Fibroblast of skin of left quadriceps (primary cell): ENCODE measurements around the gene RNASEL.

Experiments used
- DNase-seq, 2 experiments: peaks; one replicate each; pipeline ENCODE4 v3.0.0-alpha.2; 2013; ENCODE audit warnings: low read depth in 2 of 2

Gene RNASEL

DNA sequence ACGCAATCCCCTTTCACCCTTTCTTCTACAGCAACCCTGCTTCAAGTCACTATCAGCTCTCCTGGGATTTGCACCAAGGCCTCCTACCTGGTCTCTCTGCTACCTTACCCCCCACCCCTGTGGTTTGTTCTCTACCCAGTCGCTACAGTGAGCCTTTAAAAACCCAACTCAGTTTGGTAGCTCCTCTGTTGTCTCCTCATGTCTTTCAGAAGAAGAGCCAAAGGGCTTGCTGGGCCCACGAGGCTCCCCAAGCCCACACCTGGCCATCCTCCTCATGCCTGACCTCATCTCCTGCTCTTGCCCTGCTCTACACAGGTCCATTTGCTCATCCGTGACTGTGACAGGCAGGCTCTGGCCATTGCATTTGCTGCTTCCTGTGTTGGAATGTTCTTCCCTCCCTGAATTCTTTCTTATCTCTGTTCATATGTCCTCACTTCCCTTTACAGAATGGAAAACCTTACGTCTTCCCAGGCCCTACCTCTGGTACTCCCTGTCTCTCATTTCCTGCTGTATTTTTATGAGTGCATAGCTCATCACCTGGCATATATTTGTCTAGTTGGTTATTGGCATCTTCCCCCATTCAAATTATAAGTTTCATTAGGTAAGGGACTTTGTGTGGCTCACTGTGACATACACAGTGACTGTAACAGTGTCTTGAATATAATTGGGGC, 11.8 kb upstream of the RNASEL start:
- DNase-seq: no peak

DNA sequence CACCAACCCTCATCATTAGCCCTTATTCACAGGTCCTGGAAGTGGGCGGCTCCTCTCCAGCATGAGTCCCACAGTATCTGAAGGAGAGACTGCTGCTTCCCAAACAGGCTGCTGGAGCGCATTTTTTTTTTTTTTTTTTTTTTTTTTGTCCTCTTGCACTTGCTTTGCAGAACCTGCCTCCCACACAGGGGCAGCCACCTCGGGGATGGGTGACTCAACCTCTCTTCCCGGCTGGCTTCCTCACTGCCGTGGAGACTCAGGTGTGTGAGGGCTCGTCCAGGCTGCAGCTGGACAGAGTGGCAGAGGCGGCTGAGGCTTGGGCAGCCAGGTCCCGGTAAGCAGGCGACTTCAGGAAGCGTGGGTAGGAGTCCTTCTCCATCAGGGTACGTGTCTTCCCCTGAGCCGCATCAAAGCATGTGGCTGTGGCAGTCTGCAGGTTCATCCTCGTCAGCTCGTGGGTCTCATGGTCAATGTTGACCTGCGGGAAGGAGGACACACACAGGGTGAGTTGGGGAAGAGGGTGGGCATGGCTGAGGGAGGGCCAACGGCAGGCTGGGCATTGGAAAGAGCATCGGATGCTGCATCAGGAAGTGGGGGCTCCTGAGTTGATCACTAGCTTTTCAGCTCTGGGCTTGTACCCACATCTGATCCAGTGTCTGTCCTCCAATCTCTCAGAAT, 11.1 kb upstream of the RNASEL start:
- DNase-seq: no peak

DNA sequence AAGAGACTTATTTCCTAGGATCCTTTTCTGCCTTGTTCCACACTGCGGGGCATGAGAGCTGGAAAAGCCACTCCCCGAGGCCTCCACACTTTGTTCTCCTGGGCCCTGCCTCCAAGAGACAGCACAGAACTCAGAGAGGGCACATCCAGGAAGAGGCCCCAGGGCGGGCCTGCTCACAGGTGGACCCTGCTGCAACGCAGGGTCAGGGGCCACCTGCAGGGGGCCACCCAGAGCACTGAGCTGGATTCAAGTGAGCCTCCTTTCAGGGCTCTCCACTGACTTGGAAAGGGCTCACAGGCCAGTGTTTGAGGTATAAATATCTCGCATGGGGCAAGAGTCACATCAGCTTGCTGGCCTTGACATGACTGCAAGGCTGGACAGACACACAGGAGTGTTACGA, 10.3 kb upstream of the RNASEL start:
- DNase-seq: no peak

DNA sequence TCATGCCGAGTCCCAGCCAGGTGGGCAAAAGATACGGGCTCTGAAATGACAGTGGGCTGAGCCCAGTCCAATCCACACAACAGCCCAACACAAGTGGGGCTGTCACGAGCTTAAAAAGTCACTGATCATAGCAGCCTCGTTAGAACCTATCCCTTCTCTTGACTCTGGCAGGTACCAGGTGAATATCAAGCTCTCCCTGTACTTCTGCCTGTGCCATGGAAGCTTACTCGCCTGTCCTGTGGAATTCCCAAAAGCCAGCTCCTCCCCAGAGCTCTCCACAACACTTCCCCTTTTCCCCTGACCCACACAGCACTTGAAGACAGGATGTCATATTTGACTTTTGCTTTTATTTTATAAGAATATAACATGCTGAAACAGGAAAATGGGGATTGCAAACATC, 9.2 kb upstream of the RNASEL start:
- no peak for DNase-seq

DNA sequence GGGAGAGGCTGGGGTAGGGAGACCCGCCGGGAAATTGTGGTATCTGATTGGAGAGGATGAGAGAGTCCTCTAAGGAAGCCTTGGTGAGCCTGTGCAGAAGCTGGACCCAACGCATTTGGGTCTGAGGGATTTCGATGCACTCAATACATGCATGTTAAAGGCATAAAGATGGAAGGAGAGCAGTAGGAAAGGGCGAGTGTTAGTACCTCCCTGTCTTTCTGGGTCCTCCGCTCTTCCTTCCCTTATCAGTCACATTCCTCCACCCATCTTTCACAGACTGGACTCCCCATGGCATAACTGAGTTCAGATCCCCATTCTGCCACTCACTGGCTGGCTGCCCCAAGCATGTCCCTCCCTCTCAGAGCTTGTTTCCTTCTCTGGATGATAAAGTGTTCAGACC, 7.9 kb upstream of the RNASEL start:
- no peak for DNase-seq

DNA sequence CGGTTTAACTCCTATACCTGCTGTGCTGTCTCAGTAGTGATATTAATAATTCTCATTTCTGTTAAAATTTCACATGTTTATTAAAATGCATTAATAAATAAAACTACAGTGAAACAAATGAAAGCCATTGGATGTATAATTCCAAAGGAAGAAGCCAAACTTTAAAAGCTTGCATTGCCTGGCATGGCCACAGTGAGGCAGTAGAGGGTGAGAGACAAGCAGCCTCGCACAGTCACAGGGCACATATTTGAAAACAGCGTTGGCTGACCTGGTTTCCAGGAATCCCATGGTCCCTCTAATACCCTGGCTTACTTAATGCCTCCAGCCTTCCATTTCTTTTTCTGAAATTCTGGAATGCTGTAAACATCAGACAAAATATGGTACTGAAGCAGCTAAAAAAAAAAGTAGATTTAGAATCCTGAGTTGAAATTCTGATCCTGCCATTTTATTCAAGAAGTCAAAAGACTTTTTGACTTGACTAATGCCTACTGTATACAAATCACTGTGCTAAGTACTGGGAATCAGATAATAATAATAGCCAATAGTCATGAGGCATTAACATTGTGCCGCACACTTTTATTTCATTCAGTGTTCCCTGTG, 6.7 kb upstream of the RNASEL start:
- no peak for DNase-seq

DNA sequence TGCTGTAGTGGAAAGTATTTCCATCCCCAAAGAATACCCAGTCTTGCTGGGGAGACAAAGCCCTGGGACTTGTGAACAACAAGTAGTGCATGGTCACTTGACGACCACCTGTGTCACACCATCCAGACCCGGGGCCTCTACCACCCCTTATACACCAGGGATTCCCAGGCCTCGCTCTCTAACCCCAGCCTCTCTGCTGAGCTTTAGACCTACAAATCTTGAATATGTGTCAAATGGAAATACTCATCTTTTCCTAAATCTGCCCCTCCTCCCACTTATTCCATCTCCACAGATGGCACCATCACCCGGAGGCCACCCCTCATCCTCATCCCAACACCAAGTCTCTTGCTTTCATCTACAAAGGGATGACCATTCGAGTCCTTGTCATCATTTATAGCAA, 875 bp upstream of the RNASEL start:
- no peak for DNase-seq

DNA sequence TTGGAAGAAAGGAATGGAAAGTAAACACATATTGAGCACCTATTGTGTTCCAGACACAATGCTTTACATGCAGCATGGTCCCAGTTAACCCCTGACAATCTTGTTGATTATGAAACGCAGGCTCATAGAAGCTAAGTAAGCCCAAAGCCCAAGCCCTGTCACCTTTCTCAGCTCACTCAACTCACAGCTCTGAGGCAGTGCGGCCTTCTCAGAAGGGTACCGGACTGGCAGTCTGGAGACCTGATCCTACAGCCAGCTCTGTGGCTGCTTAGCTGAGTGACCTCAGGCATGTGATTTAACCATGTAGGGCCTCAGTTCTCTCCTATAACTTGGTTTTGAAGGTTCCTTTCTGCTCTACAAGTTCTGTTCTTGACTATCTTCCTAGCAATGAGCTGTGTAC, 464 bp upstream of the RNASEL start:
- DNase-seq: no peak

DNA sequence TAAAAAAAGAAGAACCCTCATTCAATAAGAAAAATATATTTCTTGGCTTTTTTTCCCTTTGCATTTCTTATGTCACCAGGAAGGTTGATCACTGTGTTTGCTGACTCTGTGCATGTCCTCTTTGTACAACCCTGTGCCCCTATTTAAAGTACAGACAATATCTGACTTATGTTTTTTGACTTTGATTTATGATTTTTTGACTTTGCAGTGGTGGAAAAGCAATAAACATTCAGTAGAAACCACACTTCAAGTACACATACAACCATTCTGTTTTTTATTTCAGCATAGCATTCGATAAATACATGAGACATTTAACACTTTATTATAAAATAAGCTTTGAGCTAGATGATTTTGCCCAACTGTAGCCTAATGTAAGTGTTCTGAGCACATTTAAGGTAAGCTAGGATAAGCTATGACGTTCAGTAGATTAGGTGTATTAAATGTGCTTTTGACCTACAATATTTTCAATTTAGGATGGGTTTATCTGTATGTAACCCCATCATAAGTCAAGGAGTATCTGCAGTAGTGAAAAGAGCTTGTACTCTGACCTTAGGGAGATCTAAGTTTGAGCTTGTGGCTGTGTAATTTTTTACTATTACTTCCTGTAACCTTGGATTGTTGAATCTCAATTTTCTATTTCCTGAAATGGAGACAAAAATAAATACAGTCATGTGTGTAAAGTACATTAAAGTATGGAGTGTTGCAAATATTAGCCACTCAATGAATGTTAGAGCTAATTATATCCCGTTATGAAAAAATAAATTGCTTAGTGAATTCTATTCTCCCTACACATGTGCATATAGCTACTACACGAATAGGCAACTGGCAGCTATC, 1.2 kb downstream of the RNASEL start:
- no peak for DNase-seq

DNA sequence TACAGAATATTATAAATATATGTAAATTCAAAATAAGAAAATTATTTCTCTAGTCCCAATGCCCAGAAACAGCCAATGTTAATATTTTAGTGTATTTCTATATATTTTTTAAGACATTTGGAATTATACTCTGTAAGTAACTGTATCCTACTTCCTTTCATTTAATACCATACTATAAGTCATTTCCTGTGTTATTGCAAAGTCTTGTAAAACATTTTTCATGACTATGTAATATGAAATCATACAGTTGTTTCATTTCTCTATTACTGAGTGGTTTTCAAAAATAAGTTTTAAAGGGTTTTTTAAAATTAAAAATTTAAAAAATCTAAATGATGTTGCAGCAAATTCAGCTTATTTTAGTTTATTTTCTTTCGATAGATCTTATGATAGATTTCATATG, 2.0 kb downstream of the RNASEL start:
- DNase-seq: no peak

DNA sequence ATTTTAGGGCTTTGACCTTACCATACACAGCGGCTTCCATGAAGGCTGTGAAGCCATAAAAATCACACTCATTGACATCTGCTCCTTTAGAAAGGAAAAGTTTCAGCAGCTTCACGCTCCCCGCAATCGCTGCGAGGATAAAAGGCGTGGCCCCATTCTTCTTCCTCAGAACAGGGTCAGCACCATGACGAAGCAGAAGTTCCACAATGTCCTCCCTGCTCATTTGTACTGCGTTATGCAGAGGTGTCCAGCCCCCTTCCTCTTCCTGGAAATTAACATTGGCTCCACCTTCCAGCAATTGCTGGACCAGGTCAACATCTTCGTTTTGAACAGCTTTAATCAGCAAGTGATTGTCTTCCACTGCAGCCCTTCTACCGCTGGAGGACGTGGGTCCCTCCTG, 2.7 kb downstream of the RNASEL start:
- DNase-seq: no peak

DNA sequence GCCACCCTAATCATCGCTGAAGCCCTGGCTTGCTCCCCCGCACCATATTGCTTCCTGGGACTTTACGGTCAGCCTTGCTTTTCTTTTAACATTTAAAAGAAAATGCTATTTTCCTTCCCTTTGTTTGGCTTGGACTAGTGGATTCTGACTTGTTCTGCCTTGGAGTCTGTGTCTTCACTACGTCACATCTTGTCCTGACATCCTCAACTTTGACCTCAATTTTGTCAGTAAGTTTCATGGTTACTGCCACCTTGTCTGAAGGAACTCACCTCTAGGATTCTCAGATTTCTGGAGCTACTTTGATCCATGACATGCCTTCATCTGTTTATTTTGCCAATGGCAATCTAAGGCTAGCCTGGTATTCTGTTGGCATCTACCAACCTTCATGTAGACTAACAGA, 4.3 kb downstream of the RNASEL start:
- DNase-seq: no peak

DNA sequence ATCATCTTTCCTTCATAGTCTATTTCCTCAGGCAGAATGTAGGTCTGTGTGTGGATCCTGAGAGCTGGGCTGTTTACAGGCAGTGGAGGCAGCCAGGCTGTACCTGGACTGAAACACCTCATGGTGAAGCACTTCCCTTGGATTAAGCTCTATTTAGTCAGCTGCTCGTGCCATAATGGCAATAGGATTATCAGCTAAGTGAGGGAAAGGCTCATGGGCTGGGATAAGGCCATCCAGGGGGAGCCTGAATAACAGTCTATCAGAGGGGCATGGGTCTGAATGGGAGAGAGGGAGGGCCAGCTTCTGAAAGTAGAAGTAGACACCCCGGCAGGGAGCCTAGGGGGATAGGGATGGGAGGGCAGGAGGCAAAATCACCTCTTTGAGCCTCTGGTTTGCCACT, 8.3 kb downstream of the RNASEL start:
- no peak for DNase-seq

DNA sequence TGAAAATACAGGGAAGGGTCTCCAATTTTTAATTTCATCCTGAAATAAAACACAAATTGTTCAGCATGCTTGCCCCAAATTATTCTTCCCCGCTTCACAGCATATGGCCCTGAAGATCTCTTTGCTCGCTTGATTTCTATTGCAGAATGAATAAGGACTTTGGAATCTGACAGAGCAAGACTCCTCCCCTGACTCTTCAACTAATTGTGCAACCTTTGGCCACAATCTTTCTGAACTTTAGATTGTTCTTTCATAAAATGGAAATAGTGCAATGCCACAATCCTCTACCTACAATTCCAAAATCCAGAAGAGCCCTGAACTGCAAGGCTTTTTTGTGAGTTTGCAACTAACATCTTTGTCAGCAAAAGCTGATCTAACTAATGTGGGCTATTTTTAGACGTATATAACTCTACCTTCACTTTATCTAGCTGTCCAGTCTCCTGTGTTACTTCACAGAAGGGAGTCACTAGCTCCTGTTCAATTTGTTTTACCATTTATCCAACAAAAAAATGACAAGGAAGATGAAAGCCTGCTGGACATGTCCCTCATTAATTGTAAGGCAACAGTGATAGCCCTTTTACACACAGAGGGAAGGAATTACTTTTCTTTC, 13.4 kb downstream of the RNASEL start:
- DNase-seq: peak; percentile 16 to 29

DNA sequence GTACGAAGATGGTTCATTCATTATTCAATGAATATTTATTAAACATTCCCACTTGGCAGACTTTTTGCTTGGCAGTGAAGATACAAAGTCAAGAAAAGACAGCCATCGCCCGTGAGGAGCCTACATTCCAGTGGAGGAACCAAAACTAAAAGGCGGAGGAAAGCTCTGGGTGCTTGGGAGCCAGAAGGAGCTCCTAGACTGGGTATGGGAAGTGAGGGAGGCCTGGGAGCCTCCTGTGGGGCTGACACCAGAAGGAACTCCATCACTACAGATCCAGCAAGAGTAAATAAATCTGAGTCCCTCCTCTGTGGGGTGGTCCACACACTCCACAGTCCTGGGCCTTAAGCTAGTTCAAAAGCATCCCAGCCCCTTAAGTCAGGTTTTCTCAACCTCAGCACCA, 14.9 kb downstream of the RNASEL start:
- DNase-seq: no peak

DNA sequence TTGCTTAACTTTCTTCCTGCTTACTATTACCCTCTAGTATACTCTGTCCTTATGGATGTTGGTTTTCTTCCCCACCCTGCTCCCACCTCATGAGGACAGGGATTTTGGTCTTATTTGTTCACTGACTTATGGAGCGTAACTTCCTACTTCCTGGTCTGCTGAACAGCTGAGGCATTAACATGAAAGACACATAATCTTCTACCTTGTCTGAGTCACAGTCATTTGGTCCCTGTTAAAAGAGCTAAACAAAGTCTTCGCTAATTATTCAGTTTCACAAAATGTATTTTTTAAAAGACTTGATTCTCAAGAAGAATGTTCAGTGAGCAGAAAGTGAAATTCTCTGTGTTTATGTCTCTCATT, 18.5 kb downstream of the RNASEL start:
- DNase-seq: no peak

DNA sequence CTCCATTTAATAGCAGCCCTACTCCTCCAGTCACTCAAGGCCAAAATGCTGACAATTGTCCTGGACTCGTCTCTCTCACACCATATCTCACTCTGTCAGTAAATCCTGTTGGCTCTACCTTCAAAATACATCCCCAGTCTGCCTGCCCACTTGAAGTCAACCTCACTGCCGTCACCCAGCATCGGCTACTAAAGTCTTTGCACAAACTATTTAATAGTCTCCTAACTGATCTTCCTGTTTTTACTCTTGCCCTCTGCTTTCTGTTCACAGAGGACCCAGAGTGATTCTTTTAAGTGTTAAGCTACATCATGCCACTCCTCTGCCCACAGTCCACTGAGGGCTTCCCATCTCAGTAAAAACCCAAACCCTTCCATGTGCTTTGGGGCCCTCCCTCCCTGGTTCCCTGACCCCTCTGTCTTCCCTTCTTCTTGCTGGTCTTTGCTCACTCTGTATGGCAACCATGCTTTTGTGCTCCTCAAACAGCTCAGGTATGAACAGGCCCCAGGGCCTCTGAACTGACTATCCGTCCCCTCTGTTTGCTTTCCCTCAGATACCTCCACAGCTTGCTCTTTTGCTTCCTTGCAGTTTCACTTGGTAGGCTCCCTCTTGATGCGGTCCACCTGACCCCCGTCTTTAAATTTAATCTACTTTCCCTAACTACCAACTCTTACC, 19.0 kb downstream of the RNASEL start:
- DNase-seq: no peak

DNA sequence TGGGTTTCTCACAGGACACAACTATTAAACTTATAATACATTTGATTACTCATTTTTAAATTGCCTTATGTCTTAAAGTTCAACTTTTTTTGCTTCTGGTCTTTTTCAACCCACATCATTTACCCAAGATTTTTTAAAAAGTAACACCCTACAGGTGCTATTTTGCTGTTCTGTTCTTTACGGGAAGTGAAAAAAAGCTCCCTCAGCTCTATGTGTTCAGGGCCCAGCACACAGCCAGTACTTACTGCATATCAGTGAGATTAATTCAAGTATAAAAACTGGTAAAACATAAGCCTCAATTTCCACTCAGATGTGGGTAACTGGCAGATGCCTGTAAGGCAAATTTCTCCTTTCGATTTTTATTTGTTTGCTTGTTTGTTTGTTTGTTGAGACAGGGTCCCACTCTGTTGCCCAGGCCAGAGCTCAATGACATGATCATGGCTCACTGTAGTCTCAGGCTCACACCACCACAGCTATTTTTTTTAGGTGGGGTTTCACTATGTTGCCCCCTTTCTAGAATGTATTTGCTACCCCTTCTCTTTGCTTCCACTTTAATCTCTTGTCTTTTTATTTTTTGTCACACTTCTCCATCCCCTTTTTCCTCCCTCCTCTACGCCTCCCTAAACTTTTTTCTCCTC, 20.3 kb downstream of the RNASEL start:
- no peak for DNase-seq

DNA sequence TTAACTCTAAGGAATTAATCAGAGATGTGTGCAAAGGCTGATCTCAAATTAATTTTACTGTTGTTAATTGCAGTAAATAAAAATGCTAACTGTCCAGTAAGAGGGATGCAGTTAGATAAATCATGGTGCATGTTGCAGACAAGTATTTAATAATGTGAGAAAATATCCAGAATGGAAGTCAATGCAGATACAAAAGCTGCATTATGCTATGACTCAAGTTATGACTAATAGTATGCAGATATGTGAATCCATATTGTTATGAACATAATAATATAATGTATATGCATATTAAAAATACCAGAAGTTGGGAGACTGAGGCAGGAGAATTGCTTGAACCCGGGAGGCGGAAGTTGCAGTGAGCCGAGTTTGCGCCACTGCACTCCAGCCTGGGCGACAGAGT, 21.4 kb downstream of the RNASEL start:
- DNase-seq: no peak

DNA sequence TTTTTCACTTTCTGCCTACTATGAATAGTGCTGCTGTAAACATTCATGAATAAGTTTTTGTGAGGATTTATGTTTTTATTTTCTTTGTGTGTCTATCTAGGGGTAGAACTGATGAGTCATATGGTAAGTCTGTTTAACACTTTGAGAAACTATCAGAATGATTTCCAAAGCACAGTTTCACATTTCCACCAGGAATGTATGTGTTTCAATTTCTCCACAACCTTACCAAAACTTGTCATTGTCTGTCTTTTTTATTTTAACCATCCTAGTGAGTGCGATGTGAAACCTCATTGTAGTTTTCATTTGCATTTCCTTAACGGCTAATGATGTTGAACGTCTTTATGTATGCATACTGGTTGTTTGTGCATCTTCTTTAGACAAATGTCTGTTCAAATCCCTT, 23.5 kb downstream of the RNASEL start:
- DNase-seq: no peak

DNA sequence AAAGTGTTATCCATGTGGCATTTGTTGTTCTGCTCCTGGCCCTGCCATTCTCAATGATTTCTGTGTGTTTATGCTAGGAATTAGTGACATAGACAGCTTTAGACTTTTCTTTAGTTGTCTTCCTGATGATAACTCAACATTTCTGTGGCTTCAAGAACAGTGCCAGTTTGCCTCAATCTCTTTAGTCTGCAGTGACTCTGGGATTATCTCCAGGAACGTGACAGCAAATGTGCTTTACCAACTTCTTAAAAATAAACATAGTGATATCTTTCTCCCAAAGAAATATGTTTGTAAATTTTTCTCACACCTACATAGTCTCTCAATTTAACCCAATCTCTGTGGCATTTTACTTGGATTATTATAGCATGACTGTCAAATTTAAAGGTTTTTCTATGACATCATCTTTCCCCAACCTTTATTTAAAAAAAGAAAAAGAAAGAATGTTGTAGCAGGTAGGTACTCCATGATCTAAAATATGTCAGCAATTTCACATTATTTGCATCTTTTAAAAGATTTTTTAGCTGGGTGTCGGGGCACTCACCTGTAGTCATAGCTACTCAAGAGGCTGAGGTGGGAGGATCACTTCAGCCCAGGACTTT, 24.6 kb downstream of the RNASEL start:
- no peak for DNase-seq
